ENCODE data around the gene SLC35E2B.

SLC35E2B gene

GRCh38 chr1:1609822-1610485, 82.6 kb downstream of the SLC35E2B start:
- no peak for DNase-seq (ENCODE audit: low spot score)

Measured in LoVo (cell line).